ENCODE measurements around the gene EXD3.

The EXD3 gene

GRCh38 chr9:137409515-137409914, 13.4 kb downstream of the EXD3 start:
- DNase-seq: no peak

DNA sequence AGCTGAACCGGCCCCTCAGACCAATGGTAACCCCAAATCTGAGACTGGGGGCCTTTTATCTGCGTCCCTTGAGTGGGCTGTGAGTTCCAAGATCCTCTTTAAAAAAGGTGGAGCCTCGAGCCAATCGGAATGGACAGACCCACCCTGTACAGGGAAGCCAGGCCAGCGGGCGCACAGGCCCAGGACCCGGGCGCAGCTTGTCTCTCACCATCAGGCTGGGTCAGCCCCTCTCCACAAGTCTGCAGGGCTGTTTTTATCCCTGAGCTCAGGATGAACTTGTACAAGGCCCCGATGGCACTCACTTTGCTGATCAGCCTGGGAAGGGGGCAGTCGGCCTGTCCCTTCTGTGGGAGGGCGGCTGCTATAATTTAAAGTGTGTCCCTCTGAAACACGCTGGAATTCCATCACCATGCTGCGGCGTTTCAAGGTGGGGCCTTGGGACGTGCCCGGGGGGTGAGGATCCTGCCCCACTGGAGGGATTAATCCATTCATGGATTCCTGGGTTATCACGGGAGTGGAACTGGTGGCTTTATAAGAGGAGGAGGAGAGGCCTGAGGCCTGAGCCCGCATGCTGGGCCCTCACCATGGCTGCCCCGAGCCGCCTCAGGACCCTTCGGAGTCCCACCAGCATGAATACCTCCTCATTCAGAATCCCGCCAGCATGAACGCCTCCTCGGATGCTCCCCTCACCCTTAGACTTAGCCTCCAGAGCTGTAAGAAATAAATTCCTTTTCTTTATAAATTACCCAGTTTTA, 14.1 kb downstream of the EXD3 start:
- DNase-seq: no peak

GRCh38 chr9:137407590-137408300, 15.2 kb downstream of the EXD3 start:
- DNase-seq: no peak

- peak; percentile 50 for DNase-seq
Observed at GRCh38 chr9:137406876-137407589, 15.9 kb downstream of the EXD3 start.

- no peak for DNase-seq
Observed at GRCh38 chr9:137406085-137406760, 16.7 kb downstream of the EXD3 start.

GRCh38 chr9:137405677-137406081, 17.3 kb downstream of the EXD3 start:
- DNase-seq: no peak

DNA sequence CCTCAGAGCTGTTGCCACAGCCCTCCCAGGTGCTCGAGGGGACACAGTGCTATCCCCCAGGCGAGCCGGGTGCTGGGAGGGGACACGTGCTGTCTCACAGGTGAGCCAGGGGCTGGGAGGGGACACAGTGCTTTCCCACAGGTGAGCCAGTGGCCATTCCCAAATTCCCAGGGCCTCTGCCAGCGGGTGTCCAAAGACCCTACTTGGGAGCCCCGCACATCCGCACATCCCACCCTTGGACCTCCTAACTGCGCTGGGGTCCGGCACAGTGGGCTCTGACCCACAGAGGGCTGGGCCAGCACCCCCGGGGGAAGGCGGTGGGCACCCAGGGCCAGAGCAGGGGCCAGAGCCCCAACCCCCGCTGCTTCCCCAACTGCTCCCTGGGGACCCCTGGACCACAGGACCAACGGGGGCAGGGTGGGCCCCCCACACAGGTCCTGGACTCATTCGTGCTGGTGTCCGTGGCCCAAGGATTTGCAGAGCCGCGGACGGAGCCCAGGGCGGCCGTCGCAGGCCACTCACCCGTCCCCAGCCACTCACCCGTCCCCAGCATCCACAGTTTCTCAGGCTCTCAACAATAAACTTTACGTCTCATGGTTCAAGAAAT, 17.9 kb downstream of the EXD3 start:
- DNase-seq: no peak

DNA sequence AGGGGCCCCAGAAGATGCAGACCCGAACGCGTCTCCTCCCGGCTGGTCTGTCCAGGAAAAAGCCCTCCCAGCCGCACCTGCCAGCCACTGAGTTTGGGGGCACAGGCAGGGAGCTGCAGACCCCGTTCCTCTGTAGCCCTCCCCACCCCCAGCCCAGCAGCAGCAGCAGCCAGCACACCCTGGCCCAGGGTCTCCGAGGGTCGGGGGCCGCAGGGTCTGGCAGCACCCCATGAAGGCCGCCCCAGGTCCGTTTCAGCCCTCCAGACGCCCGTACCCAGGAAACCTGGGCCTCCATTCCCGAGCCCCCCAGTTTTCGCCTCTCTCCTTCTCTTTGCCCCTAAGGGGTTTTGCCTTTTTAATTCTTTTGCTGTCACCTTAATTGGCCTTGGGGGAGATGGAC, 19.7 kb downstream of the EXD3 start:
- DNase-seq: no peak

- DNase-seq: no peak
Observed at GRCh38 chr9:137402746-137403145, 20.2 kb downstream of the EXD3 start.

- no peak for DNase-seq
Observed at GRCh38 chr9:137398561-137399468, 24.1 kb downstream of the EXD3 start.

- peak; percentile 38 for DNase-seq
Observed at GRCh38 chr9:137397675-137398423, 25.1 kb downstream of the EXD3 start.

- no peak for DNase-seq
Observed at GRCh38 chr9:137396634-137397367, 26.2 kb downstream of the EXD3 start.

GRCh38 chr9:137396227-137396626, 26.7 kb downstream of the EXD3 start:
- no peak for DNase-seq

DNA sequence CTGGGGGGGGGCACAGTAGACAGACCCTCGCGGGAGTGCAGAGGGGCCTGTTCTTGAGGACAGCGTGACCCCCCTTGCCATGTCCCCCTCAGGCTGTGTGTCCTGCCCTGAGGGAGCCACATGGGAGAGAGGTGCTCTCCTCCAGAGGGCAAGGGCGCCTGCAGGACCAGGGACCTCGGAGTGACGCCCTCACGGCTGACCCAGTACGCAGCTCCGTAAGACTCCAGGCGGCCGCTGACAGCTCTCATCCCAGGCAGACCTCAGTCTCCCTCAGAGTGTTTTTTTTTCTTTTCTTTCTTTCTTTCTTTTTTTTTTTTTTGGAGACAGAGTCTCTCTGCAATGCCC, 27.3 kb downstream of the EXD3 start:
- DNase-seq: no peak

- no peak for DNase-seq
Observed at GRCh38 chr9:137394866-137395665, 27.9 kb downstream of the EXD3 start.

DNA sequence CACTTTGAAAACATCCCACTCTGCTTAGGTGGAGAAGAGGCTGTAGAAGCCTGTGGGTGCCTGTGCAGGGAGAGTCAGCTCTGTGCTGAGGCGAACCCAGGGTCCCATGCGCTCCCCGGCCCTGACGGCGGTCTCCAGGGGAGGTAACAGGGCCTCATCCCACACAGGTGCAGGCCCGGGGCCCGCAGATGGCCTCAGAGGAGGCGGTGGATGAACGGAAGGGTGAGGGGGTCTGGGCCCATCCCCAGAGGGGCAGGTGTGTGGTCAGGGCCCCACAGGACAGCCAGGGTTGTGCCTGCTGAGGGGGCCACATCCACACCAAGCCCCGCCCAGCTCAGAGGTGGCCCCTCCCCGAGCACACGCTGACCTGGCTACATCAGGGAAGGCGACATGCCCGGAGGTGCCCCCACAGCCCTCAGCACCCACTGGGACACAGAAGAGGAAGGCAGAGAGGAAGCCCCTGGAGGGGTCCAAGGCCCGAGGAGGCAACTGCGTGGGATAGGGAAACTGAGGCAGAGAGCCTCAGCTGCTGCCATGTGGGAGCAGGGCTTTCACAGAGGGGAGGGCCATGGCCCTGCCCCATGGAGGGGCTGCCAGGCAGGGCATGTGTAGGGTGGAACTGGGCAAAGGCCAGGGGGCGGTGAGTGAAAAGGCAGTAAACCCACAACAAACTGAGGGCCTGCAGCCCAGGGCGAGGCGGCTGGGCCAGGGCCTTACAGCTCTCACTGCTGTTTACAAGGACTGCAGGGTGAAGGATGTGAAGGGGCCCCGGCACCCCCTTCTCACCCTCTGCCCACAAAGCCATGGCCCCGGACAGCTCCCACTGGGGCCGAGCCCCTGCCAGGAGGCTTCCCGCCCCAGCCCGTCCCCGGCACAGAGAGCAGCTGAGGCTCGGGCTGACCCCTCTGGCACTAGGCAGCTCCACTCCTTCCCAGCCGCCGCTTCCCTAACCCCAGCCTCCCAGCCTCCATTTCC, 29.5 kb downstream of the EXD3 start:
- no peak for DNase-seq

DNA sequence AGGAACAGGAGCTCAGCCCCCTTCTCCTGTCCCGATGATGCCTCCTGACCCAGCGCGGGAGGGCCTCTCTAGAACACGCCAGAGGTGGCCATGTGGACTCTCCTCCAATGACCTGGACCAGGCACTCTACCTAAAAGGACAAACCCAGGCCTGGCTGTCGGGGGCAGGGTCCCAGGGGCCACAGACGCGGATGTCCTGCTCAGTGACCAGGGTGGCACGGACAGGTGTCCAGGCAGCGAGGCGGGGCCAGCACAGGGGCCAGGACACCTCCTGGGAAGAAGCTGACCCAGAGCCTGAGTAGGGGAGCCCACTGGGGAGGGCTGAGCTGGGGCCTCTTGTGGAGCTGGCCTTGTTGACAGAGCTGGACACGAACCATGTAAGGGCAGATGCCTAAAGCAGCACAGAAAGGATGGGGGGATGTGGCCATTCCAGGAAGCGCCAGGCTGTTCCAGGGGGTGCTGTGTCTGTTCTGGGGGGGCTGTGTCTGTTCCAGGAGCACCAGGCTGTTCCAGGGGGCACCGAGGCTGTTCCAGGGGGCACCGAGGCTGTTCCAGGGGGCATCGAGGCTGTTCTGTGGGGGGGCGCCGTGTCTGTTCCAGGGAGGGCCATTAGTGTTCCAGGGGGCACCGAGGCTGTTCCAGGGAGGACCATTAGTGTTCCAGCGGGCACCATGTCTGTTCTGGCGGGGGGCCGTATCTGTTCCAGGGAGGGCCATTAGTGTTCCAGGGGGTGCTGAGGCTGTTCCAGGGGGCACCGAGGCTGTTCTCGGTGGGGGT, 30.5 kb downstream of the EXD3 start:
- DNase-seq: no peak

- DNase-seq: no peak
Observed at GRCh38 chr9:137391411-137391754, 31.6 kb downstream of the EXD3 start.

All from stimulated activated naive CD4-positive, alpha-beta T cell treated with Interleukin-2 at 50 U/mL for 16 hours (primary cell).